Measurements from ENCODE around the gene DTNBP1.

GRCh38 chr6:15521582-15521981, 141.2 kb downstream of the DTNBP1 start:
- TF ChIP-seq, protein P1, sequence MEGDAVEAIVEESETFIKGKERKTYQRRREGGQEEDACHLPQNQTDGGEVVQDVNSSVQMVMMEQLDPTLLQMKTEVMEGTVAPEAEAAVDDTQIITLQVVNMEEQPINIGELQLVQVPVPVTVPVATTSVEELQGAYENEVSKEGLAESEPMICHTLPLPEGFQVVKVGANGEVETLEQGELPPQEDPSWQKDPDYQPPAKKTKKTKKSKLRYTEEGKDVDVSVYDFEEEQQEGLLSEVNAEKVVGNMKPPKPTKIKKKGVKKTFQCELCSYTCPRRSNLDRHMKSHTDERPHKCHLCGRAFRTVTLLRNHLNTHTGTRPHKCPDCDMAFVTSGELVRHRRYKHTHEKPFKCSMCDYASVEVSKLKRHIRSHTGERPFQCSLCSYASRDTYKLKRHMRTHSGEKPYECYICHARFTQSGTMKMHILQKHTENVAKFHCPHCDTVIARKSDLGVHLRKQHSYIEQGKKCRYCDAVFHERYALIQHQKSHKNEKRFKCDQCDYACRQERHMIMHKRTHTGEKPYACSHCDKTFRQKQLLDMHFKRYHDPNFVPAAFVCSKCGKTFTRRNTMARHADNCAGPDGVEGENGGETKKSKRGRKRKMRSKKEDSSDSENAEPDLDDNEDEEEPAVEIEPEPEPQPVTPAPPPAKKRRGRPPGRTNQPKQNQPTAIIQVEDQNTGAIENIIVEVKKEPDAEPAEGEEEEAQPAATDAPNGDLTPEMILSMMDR (IDR thresholded peaks at IDR 0.05) = no peak
- TF ChIP-seq POLR2A (IDR thresholded peaks at IDR 0.05) = no peak

Data from adrenal gland (tissue), 5 donors.